ENCODE results near the gene KCNC3.

DNA sequence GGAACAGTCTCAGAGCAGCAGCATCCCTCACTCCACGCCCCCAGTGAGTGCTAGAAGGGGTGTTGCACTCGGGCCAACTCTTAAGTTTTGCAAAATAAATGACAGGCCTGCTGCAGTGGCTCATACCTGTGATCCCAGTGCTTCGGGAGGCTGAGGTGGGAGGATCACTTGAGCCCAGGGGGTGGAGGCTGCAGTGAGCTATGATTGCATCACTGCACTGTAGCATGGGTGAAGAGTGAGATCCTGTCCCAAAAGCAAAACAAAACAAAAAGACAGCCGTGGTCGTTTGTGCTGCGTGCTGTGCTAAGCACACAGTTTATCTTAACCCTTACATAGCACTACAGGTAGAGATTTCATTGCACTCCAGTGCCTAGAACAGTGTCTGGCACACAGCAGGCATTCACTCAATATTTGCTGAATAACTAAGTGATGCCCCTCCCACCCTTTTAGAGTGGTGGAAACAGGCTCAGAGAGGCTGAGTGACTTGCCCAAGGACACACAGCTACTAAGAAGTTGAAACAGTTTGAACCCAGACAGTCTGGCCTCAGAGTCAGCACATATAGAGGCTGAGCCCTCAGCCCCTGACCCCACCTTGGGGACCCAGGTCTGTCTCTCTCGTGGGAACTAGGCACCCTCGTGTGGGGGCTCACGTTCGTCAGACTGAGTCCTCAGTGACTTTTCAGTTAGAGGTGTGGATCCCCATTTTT, 18.3 kb downstream of the KCNC3 start:
- TF ChIP-seq, protein P1, sequence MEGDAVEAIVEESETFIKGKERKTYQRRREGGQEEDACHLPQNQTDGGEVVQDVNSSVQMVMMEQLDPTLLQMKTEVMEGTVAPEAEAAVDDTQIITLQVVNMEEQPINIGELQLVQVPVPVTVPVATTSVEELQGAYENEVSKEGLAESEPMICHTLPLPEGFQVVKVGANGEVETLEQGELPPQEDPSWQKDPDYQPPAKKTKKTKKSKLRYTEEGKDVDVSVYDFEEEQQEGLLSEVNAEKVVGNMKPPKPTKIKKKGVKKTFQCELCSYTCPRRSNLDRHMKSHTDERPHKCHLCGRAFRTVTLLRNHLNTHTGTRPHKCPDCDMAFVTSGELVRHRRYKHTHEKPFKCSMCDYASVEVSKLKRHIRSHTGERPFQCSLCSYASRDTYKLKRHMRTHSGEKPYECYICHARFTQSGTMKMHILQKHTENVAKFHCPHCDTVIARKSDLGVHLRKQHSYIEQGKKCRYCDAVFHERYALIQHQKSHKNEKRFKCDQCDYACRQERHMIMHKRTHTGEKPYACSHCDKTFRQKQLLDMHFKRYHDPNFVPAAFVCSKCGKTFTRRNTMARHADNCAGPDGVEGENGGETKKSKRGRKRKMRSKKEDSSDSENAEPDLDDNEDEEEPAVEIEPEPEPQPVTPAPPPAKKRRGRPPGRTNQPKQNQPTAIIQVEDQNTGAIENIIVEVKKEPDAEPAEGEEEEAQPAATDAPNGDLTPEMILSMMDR (IDR thresholded peaks at IDR 0.05; ENCODE audit: insufficient read depth, low read depth, low read length): no peak
- TF ChIP-seq EZH2 (IDR thresholded peaks at IDR 0.05; ENCODE audit: insufficient read depth, low read length): no peak
